ENCODE measurements around the gene SLC16A6. TPM values are rescaled to one million over a fixed set of nuclear protein-coding genes. Genes with fewer than 3 reads are reported as not detected.
"Not testable (repeated sequence)": the region's sequence is repeated elsewhere in the genome, so short reads cannot be mapped to it uniquely, and the experiment has no call there.

SLC16A6 gene
- 1 to 10 TPM; 3.5 to 3.6 TPM for total RNA-seq

- no peaks in the 10 kb centered on the region for H3K27me3 Mint-ChIP-seq
- POLR2A ChIA-PET: interaction anchor here (0.6 to 3.0 kb wide), 21 partner anchors 19 to 298 kb away, joined by 3 to 23 read pairs (median 4); partner anchors contain the start of genes AMZ2 and WIPI1
- H3K4me3 Mint-ChIP-seq: peak within 1 kb of the TSS; percentile 91
- no peaks in the 10 kb centered on the region for H3K36me3 Mint-ChIP-seq
- CTCF ChIA-PET: interaction anchor here (0.6 to 3.0 kb wide), 8 partner anchors 32 to 300 kb away, joined by 3 to 15 read pairs (median 4); no protein-coding TSS in a partner anchor
- H3K4me1 Mint-ChIP-seq (ENCODE audit: low read depth): peaks cover 54% of the 10 kb centered on the region
- intact Hi-C loops (cut with micrococcal nuclease): loop anchor here (1.0 to 5.0 kb wide), 6 partner anchors 28 to 172 kb away; partner anchors contain the start of genes AMZ2 and WIPI1
- H3K27ac Mint-ChIP-seq: peak within 1 kb of the TSS; percentile 94
- H3K9me3 Mint-ChIP-seq: no peaks in the 10 kb centered on the region
- DNase-seq: peak; percentile 88
Observed at GRCh38 chr17:68290955-68291835, at the start of gene SLC16A6, which contains the start of gene ARSG. TSS of gene SLC16A6 (minus strand) at chr17:68291127. CDS start at chr17:68278320, 12,807 bp downstream. TSS of gene ARSG (plus strand) at chr17:68291495. CDS start at chr17:68307494, 15,999 bp downstream.

- POLR2A ChIA-PET: no interaction called here
- Mint-ChIP-seq H3K4me1 (ENCODE audit: low read depth) (peaks cover 4% of the 10 kb centered on the region), H3K4me3 (no peak overlapping the region), H3K27ac (no peak overlapping the region), H3K27me3 (no peaks in the 10 kb centered on the region), H3K9me3 (peaks cover 18% of the 10 kb centered on the region), H3K36me3 (peaks cover 8% of the 10 kb centered on the region)
- no peak for DNase-seq
- CTCF ChIA-PET: no interaction called here
- intact Hi-C loops (cut with micrococcal nuclease): no loop called here
Observed at GRCh38 chr17:68334393-68334792, 43.5 kb upstream of the SLC16A6 start.

- H3K4me3 Mint-ChIP-seq; CTCF ChIA-PET; intact Hi-C loops (cut with micrococcal nuclease); H3K27me3 Mint-ChIP-seq; H3K36me3 Mint-ChIP-seq; H3K27ac Mint-ChIP-seq; DNase-seq; H3K4me1 Mint-ChIP-seq (ENCODE audit: low read depth); POLR2A ChIA-PET: not testable (repeated sequence)
- H3K9me3 Mint-ChIP-seq: peaks cover 18% of the 10 kb centered on the region
Observed at GRCh38 chr17:68331932-68332331, 41.0 kb upstream of the SLC16A6 start.

GRCh38 chr17:68329331-68329730, 38.4 kb upstream of the SLC16A6 start:
- ChIA-PET CTCF (interaction anchor here (1.5 to 2.5 kb wide), 2 partner anchors 70 to 103 kb away, joined by 6 to 12 read pairs; no protein-coding TSS in a partner anchor), POLR2A (no interaction called here)
- H3K36me3 Mint-ChIP-seq: peaks cover 8% of the 10 kb centered on the region
- H3K9me3 Mint-ChIP-seq: peaks cover 18% of the 10 kb centered on the region
- intact Hi-C loops (cut with micrococcal nuclease): no loop called here
- peaks cover 11% of the 10 kb centered on the region for H3K4me1 Mint-ChIP-seq (ENCODE audit: low read depth)
- H3K27me3 Mint-ChIP-seq: no peaks in the 10 kb centered on the region
- no peak overlapping the region for H3K27ac Mint-ChIP-seq
- no peak for DNase-seq
- H3K4me3 Mint-ChIP-seq: no peak overlapping the region

DNA sequence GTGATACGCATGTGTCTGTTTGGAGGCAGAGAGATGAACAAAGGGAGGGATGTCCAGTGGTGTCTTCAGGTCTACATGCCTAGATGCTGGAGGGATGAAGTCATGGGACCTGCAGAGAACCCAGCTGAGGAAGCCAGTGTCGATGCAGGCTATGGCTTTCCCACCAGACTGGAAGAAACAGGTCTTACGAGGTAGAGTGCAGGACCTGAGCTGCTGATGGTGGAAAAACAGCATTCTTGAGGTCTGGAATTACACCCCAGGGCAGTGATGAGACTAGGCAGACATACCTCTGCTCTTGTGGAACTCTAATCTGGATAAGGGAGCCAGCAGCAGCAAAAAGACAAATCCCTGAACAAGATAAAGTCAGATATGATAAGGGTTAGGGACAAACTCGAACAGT, 37.7 kb upstream of the SLC16A6 start:
- ChIA-PET POLR2A (no interaction called here), CTCF (interaction anchor here (0.9 to 2.5 kb wide), 4 partner anchors 70 to 139 kb away, joined by 3 to 12 read pairs (median 4); no protein-coding TSS in a partner anchor)
- H3K27ac Mint-ChIP-seq: no peak overlapping the region
- intact Hi-C loops (cut with micrococcal nuclease): no loop called here
- no peak overlapping the region for H3K4me3 Mint-ChIP-seq
- peaks cover 8% of the 10 kb centered on the region for H3K36me3 Mint-ChIP-seq
- no peaks in the 10 kb centered on the region for H3K27me3 Mint-ChIP-seq
- peaks cover 16% of the 10 kb centered on the region for H3K4me1 Mint-ChIP-seq (ENCODE audit: low read depth)
- peaks cover 18% of the 10 kb centered on the region for H3K9me3 Mint-ChIP-seq
- no peak for DNase-seq

- DNase-seq: no peak
- intact Hi-C loops (cut with micrococcal nuclease): loop anchor here (2.0 kb wide), 1 partner anchor 19 kb away; no protein-coding TSS in a partner anchor
- CTCF ChIA-PET: interaction anchor here (0.9 to 2.5 kb wide), 5 partner anchors 71 to 140 kb away, joined by 3 to 12 read pairs (median 4); no protein-coding TSS in a partner anchor
- peaks cover 8% of the 10 kb centered on the region for H3K36me3 Mint-ChIP-seq
- peaks cover 17% of the 10 kb centered on the region for H3K9me3 Mint-ChIP-seq
- H3K4me1 Mint-ChIP-seq (ENCODE audit: low read depth): peaks cover 18% of the 10 kb centered on the region
- H3K4me3 Mint-ChIP-seq: no peak overlapping the region
- POLR2A ChIA-PET: no interaction called here
- no peak overlapping the region for H3K27ac Mint-ChIP-seq
- no peaks in the 10 kb centered on the region for H3K27me3 Mint-ChIP-seq
Observed at GRCh38 chr17:68327823-68328557, 37.1 kb upstream of the SLC16A6 start.

GRCh38 chr17:68326681-68327080, 35.8 kb upstream of the SLC16A6 start:
- ChIA-PET CTCF (interaction anchor here (1.4 kb wide), 1 partner anchor 17 kb away, joined by 3 read pairs; no protein-coding TSS in a partner anchor), POLR2A (no interaction called here)
- peak; percentile 59 for DNase-seq

DNA sequence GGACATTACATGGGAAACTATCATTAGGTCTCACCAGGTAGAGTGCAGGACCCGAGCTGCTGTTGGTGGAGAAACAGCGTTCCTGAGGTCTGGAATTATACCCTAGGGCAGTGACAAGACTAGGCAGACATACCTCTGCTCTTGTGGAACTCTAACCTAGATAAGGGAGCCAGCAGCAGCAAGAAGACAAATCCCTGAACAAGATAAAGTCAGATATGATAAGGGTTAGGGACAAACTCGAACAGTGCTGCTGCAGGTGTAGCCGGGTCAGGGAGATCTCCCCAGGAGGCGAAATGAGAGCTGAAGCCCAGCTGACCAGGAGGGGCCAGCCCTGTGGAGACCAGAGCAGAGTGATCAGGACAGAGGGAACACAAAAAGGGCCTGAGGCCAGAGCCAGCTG, 35.0 kb upstream of the SLC16A6 start:
- DNase-seq: no peak
- peaks cover 3% of the 10 kb centered on the region for H3K9me3 Mint-ChIP-seq
- no peak overlapping the region for H3K27ac Mint-ChIP-seq
- ChIA-PET POLR2A (no interaction called here), CTCF (interaction anchor here (1.4 kb wide), 1 partner anchor 18 kb away, joined by 3 read pairs; no protein-coding TSS in a partner anchor)
- peaks cover 18% of the 10 kb centered on the region for H3K4me1 Mint-ChIP-seq (ENCODE audit: low read depth)
- intact Hi-C loops (cut with micrococcal nuclease): loop anchor here (2.0 kb wide), 1 partner anchor 21 kb away; no protein-coding TSS in a partner anchor
- no peaks in the 10 kb centered on the region for H3K27me3 Mint-ChIP-seq
- H3K36me3 Mint-ChIP-seq: no peaks in the 10 kb centered on the region
- no peak overlapping the region for H3K4me3 Mint-ChIP-seq

More at GRCh38 chr17:68326681-68327080, 35.8 kb upstream of the SLC16A6 start:
- H3K27me3 Mint-ChIP-seq: no peaks in the 10 kb centered on the region
- H3K36me3 Mint-ChIP-seq: peaks cover 2% of the 10 kb centered on the region
- H3K4me3 Mint-ChIP-seq: no peak overlapping the region
- peaks cover 18% of the 10 kb centered on the region for H3K4me1 Mint-ChIP-seq (ENCODE audit: low read depth)
- H3K27ac Mint-ChIP-seq: no peak overlapping the region
- intact Hi-C loops (cut with micrococcal nuclease): loop anchor here (2.0 kb wide), 1 partner anchor 20 kb away; no protein-coding TSS in a partner anchor
- peaks cover 5% of the 10 kb centered on the region for H3K9me3 Mint-ChIP-seq

GRCh38 chr17:68324654-68325336, 33.9 kb upstream of the SLC16A6 start:
- Mint-ChIP-seq H3K27me3 (no peaks in the 10 kb centered on the region), H3K36me3 (no peaks in the 10 kb centered on the region), H3K27ac (no peak overlapping the region), H3K4me3 (no peak overlapping the region), H3K4me1 (ENCODE audit: low read depth) (peaks cover 19% of the 10 kb centered on the region), H3K9me3 (no peaks in the 10 kb centered on the region)
- POLR2A ChIA-PET: no interaction called here
- CTCF ChIA-PET: no interaction called here
- no peak for DNase-seq
- intact Hi-C loops (cut with micrococcal nuclease): no loop called here

GRCh38 chr17:68324114-68324513, 33.2 kb upstream of the SLC16A6 start:
- DNase-seq: no peak
- intact Hi-C loops (cut with micrococcal nuclease): no loop called here
- H3K36me3 Mint-ChIP-seq: no peaks in the 10 kb centered on the region
- peaks cover 19% of the 10 kb centered on the region for H3K4me1 Mint-ChIP-seq (ENCODE audit: low read depth)
- H3K27ac Mint-ChIP-seq: no peak overlapping the region
- CTCF ChIA-PET: interaction anchor here (0.9 kb wide), 1 partner anchor 10 kb away, joined by 3 read pairs; no protein-coding TSS in a partner anchor
- POLR2A ChIA-PET: no interaction called here
- H3K27me3 Mint-ChIP-seq: no peaks in the 10 kb centered on the region
- no peaks in the 10 kb centered on the region for H3K9me3 Mint-ChIP-seq
- no peak overlapping the region for H3K4me3 Mint-ChIP-seq

DNA sequence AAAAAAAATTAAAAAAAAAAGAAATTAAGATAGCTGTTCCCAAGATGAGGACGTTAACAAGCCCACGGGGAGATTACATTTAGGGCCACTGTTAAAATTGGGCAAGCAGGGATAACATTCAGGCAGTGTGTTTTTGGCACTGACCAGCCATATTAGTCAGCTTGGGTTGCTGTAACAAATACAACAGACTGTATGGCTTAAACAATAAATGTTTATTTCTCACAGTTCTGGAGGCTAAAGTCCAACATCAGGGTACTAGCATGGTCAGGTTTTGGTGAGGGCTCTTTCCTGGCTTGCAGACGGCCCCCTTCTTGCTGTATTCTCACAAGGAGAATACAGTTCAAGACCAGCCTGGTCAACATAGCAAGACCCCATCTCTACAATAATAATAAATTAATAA, 31.7 kb upstream of the SLC16A6 start:
- no peak overlapping the region for H3K4me3 Mint-ChIP-seq
- no peaks in the 10 kb centered on the region for H3K9me3 Mint-ChIP-seq
- H3K27ac Mint-ChIP-seq: no peak overlapping the region
- POLR2A ChIA-PET: no interaction called here
- intact Hi-C loops (cut with micrococcal nuclease): no loop called here
- H3K4me1 Mint-ChIP-seq (ENCODE audit: low read depth): peaks cover 19% of the 10 kb centered on the region
- DNase-seq: no peak
- CTCF ChIA-PET: interaction anchor here (0.7 kb wide), 1 partner anchor 1170 kb away, joined by 6 read pairs; no protein-coding TSS in a partner anchor
- H3K36me3 Mint-ChIP-seq: no peaks in the 10 kb centered on the region
- no peaks in the 10 kb centered on the region for H3K27me3 Mint-ChIP-seq

All from activated CD4-positive, alpha-beta memory T cell treated with anti-CD3 and anti-CD28 coated beads for 36 hours (primary cell).